CD4-positive, alpha-beta T cell treated with Interleukin-4 for 1 hour (primary cell): ENCODE data around the gene CTXND1.
A peak's percentile ranks its signal among the peaks of the same experiment; 100 is the strongest.

ENCODE experiments used
- DNase-seq, 2 donors: peaks; one replicate each; pipeline ENCODE4 v3.0.0-alpha.2; 2020 to 2022

CTXND1 gene

GRCh38 chr15:80251428-80252120 lies 439 bp downstream of the CTXND1 start:
- no peak for DNase-seq

DNA sequence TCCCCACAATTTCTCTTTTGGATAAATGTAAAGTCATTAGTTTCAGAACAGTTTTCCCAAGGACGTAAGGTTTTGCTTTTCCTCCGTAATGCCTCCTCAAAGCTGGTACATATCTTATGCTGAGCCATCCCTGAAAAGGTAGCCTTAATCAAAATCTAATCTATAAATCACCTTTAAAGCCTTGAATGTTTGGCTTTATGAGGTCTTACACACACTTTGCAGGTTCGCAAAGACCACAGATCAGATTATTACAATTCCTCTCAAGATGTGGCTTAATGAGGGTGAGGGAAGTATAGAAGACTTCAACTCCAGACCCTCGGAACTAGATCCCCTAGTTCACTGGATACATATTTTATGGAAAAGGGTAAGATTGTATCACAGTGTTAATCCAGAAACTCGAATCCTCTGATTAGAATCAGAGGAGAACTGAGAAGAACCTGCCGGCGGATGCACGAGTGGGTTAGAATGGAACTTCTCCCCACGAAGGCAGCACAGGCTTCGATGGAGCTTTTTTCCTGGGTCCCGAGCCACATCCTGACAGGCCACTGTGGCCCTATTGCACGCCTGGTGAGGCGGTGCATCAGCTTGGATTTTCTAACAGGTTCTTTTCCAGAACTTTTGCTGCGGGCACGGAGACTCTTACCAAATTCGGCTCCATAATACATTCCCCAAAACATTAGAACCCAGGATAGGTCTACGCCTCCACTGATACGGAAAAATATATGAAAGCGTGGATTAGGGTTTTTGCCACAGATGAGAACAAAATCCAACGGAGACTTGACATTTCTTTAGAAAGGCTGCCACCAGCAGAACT lies 1.2 kb downstream of the CTXND1 start:
- no peak for DNase-seq

- no peak for DNase-seq
Measured at GRCh38 chr15:80249973-80250372, 2.0 kb downstream of the CTXND1 start.

- no peak for DNase-seq
Measured at GRCh38 chr15:80247320-80247719, 4.7 kb downstream of the CTXND1 start.

GRCh38 chr15:80246425-80246894 lies 5.6 kb downstream of the CTXND1 start:
- DNase-seq, result no peak

- DNase-seq, result no peak
Measured at GRCh38 chr15:80242802-80243201, 9.2 kb downstream of the CTXND1 start.

DNA sequence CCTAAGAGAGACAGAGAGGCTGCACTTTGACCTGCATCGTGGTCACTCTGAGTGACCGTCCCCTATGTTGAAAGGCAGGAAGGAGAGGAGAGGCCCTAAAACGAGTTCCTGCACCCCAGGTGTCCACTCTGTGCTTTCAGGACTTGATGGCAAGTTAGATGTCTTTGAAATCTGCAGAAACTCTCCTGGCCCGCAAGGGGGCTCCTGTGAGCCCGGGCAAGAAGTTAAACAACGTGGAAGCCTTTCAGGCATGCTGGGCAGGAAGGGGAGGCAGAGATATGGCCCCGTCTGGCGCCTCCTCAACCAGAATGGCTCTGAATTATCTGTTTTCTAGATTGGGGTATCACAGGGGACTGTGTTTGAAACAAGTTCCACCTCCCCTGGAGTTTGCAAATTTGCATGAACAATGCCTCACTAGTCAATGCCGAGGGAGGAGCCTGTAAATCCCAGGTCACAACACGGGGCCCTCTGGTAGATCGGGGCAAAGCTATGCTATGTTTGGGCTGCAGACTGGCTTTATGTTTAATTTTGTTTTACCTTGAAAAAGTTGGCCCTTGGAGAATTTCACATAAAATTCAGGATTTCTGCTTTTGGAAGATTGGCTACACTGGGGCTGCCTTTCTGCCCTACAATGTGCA lies 9.8 kb downstream of the CTXND1 start:
- no peak for DNase-seq

DNA sequence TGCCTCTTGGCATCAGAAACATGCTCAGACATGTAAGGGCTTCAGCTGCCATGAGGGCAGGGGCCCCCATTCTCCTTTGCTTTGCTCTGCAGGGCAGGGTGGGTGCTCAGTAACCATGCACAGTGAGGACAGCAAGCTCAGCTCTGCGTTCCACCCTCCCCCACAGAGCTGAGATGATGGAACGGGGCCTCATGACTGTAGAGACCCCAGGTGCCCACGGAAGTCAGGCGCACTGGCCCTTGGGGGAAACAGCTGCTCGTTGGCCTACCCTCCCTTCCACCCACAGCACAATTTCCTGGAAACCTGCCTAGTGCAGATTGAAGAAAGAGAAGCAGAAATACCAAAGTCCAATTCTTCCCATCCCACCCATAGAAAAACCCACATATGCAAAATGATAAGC lies 10.5 kb downstream of the CTXND1 start:
- DNase-seq, result no peak

DNA sequence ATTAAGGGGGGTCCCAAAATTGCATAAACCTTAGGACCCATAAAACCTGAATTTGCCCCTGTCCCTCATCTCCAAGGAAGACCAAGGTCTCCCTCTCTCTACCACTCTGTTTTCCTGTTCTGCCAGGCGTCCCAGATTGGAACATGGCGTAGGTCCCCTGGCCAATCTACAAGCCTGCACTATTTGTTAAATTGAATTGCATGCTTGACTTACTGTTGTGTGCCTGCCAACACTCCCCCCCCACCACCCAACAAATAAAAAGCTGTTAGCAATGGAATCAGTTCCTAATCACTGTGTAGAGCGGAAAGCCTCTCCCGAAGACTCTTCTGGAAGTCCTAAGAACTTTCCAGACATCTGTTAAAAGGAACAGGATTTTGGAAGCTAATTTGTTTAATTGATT lies 11.7 kb downstream of the CTXND1 start:
- DNase-seq, result no peak

DNA sequence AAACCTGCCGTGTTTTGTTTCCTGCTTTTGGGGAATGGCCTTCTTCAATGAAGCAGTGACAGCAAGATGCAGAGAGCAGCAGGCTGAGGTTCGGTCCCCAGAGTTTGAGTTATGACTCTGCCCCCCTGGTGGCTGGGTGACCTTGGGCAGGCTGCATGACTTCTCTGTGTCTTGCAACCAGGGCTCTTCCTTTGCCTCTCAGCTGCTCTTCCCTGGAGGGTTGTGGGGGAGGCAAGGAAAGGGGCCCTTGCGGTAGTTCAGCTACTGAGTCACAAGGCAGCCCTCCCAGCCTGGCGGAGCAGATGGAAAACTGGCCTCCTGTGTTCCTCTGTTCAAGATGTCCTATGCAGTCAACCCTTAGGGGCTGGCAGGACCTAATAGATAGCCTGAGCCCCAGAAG lies 17.1 kb downstream of the CTXND1 start:
- DNase-seq, result peak; percentile 14 to 30

- DNase-seq, result no peak
Measured at GRCh38 chr15:80233581-80233980, 18.4 kb downstream of the CTXND1 start.

DNA sequence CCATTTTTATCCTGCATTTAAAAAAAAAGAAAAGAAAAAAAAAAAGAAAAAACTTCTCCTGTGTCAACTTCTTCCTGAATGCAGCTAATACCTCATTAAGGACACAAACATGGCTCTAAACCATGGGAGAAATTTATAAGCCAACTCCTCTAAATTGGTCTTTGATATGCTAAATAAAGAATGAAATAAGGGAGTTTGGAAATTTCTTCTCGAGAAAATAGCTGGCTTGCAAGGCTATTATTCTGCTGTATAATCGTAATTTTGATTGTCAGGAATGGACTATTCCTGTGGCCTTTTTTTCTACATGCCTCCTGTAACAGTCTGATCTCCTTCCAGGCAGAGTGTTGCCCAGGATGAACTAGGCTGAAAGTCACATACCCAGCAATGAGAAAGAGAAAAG lies 20.6 kb downstream of the CTXND1 start:
- DNase-seq, result no peak

- DNase-seq, result no peak
Measured at GRCh38 chr15:80228959-80229610, 22.9 kb downstream of the CTXND1 start.

GRCh38 chr15:80219955-80220354 lies 32.1 kb downstream of the CTXND1 start:
- no peak for DNase-seq

- DNase-seq, result no peak
Measured at GRCh38 chr15:80217327-80217900, 34.6 kb downstream of the CTXND1 start.

GRCh38 chr15:80216911-80217310 lies 35.1 kb downstream of the CTXND1 start:
- no peak for DNase-seq

DNA sequence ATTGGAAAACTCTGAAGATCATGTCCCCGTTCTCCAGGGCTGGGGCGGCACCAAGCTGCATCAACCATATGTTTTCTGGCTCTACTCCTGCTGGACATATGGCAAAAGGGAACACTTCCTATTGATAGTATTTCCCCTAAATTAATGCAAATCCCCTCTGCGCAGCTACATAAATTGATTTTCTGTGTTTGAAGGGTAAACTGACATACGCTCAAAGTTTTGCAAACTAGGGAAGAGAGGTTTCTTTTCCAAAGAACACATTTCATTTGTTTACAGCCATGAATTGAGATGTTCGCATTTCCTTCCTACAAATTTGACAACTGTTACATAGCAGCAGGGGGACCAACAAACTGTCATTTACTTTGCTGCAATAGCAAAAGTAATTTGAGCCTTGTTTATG lies 35.9 kb downstream of the CTXND1 start:
- no peak for DNase-seq

- DNase-seq, result no peak
Measured at GRCh38 chr15:80214910-80215309, 37.1 kb downstream of the CTXND1 start.

DNA sequence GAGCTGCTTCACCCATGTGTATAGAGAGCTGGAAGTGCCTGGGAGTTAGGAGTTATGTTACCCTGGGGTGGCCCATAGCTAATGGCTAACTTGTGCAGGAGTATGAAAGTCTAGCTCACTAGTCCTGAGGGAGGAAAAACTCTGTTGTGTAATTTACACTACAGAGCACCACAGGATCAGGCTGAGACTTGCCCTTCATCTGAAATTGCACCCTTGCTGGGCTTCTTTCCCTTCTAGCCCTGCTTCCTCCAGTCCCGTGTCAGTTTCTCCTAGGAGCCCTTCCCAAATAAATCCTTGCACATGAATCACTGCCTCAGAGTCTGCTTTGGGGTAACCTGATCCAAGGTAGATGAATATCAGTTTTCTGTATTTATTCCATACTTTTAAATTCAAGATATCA lies 40.0 kb downstream of the CTXND1 start:
- no peak for DNase-seq

- no peak for DNase-seq
Measured at GRCh38 chr15:80210611-80211573, 41.1 kb downstream of the CTXND1 start.
